ENCODE data around the gene SLC1A4.

Gene SLC1A4

DNA sequence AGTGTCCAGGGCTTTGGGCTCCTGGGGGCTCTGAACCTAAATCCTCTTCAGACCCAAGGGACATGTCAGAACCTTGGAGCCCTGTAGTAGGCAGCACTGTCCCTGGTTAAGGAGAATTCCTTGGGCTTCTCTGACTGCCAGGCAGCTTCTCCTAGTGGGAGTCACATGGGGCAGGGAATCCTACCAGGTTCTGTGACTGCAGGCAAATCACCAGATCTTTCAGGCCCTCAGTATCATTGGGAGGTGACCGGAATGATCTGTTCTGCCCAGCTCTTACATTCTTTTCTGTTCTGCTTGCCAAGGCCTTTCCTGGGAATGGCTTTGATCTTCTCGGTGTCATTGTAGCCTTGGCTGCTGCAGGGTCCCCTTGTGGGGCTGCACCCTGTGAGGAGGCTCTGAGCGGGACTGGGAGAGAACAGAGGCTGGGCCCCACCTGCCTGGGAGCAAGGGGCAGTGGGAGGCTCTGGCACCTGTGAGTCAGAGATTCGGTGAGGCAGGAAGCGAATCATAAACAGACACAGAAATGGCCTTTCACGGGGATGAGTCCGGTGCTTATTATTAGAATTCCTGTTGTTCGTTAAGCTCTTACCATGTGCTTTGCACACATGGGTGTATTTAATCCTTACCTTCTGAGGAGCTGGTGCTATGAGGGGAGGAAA lies 81.1 kb downstream of the SLC1A4 start:
- no peaks in the 10 kb centered on the region for H3K27me3 ChIP-seq (ENCODE audit: low read length)
- no peaks in the 10 kb centered on the region for H3K79me2 ChIP-seq (ENCODE audit: insufficient read depth, low read length)
- no peaks in the 10 kb centered on the region for H3K9me3 ChIP-seq (ENCODE audit: insufficient read depth, low read length)
- no peak overlapping the region for H3K9ac ChIP-seq (ENCODE audit: low read length)
- H3K36me3 ChIP-seq (ENCODE audit: low read length), result no peaks in the 10 kb centered on the region
- no peak overlapping the region for H3K4me3 ChIP-seq (ENCODE audit: insufficient read depth, low read length, poor library complexity, severe bottlenecking)
- no peaks in the 10 kb centered on the region for H3F3A ChIP-seq (ENCODE audit: insufficient read depth)
- TF ChIP-seq, protein P1, sequence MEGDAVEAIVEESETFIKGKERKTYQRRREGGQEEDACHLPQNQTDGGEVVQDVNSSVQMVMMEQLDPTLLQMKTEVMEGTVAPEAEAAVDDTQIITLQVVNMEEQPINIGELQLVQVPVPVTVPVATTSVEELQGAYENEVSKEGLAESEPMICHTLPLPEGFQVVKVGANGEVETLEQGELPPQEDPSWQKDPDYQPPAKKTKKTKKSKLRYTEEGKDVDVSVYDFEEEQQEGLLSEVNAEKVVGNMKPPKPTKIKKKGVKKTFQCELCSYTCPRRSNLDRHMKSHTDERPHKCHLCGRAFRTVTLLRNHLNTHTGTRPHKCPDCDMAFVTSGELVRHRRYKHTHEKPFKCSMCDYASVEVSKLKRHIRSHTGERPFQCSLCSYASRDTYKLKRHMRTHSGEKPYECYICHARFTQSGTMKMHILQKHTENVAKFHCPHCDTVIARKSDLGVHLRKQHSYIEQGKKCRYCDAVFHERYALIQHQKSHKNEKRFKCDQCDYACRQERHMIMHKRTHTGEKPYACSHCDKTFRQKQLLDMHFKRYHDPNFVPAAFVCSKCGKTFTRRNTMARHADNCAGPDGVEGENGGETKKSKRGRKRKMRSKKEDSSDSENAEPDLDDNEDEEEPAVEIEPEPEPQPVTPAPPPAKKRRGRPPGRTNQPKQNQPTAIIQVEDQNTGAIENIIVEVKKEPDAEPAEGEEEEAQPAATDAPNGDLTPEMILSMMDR (IDR thresholded peaks at IDR 0.05; ENCODE audit: insufficient read depth, low read length, poor library complexity, severe bottlenecking), result no peak
- H3K9me2 ChIP-seq (replicated peaks; ENCODE audit: insufficient read depth, low read length), result no peaks in the 10 kb centered on the region
- H4K20me1 ChIP-seq (ENCODE audit: low read depth, low read length), result no peaks in the 10 kb centered on the region
- no peak overlapping the region for H2AFZ ChIP-seq (ENCODE audit: low read depth, low read length, severe bottlenecking)
- H3K4me2 ChIP-seq (ENCODE audit: low read depth, low read length, poor library complexity, severe bottlenecking), result no peak overlapping the region
- H3K27ac ChIP-seq (ENCODE audit: low read depth, low read length), result no peak overlapping the region

- H3K27me3 ChIP-seq (ENCODE audit: low read length), result no peaks in the 10 kb centered on the region
- H3K9ac ChIP-seq (ENCODE audit: low read length), result no peak overlapping the region
- no peaks in the 10 kb centered on the region for H3K9me3 ChIP-seq (ENCODE audit: insufficient read depth, low read length)
- no peaks in the 10 kb centered on the region for H3K9me2 ChIP-seq (replicated peaks; ENCODE audit: insufficient read depth, low read length)
- H3K27ac ChIP-seq (ENCODE audit: low read depth, low read length), result no peak overlapping the region
- no peak overlapping the region for H2AFZ ChIP-seq (ENCODE audit: low read depth, low read length, severe bottlenecking)
- H3K36me3 ChIP-seq (ENCODE audit: low read length), result no peaks in the 10 kb centered on the region
- H3K4me3 ChIP-seq (ENCODE audit: insufficient read depth, low read length, poor library complexity, severe bottlenecking), result no peak overlapping the region
- 0 out of 2 replicates have a peak, but pooled peaks cover 4% of the 10 kb centered on the region for H3F3A ChIP-seq (ENCODE audit: insufficient read depth)
- H3K79me2 ChIP-seq (ENCODE audit: insufficient read depth, low read length), result no peaks in the 10 kb centered on the region
- TF ChIP-seq, protein P1 (IDR thresholded peaks at IDR 0.05; ENCODE audit: insufficient read depth, low read length, poor library complexity, severe bottlenecking), result no peak
- no peak for TF ChIP-seq EZH2phosphoT487 (conservative IDR thresholded peaks at IDR 0.05; ENCODE audit: low read length)
- no peak overlapping the region for H3K4me2 ChIP-seq (ENCODE audit: low read depth, low read length, poor library complexity, severe bottlenecking)
- no peaks in the 10 kb centered on the region for H4K20me1 ChIP-seq (ENCODE audit: low read depth, low read length)
These were observed 81.7 kb downstream of the SLC1A4 start for GRCh38 chr2:65070856-65071255.

- no peaks in the 10 kb centered on the region for H3K79me2 ChIP-seq (ENCODE audit: insufficient read depth, low read length)
- H3K4me3 ChIP-seq (ENCODE audit: insufficient read depth, low read length, poor library complexity, severe bottlenecking), result no peak overlapping the region
- TF ChIP-seq, protein P1 (IDR thresholded peaks at IDR 0.05; ENCODE audit: insufficient read depth, low read length, poor library complexity, severe bottlenecking), result peak; percentile 26
- TF ChIP-seq EZH2phosphoT487 (conservative IDR thresholded peaks at IDR 0.05; ENCODE audit: low read length), result no peak
- no peak overlapping the region for H3K27ac ChIP-seq (ENCODE audit: low read depth, low read length)
- H3K27me3 ChIP-seq (ENCODE audit: low read length), result no peaks in the 10 kb centered on the region
- H4K20me1 ChIP-seq (ENCODE audit: low read depth, low read length), result no peaks in the 10 kb centered on the region
- H3K36me3 ChIP-seq (ENCODE audit: low read length), result no peaks in the 10 kb centered on the region
- H3F3A ChIP-seq (ENCODE audit: insufficient read depth), result 0 out of 2 replicates have a peak, but pooled peaks cover 4% of the 10 kb centered on the region
- H3K9me2 ChIP-seq (replicated peaks; ENCODE audit: insufficient read depth, low read length), result no peaks in the 10 kb centered on the region
- no peaks in the 10 kb centered on the region for H3K9me3 ChIP-seq (ENCODE audit: insufficient read depth, low read length)
- H2AFZ ChIP-seq (ENCODE audit: low read depth, low read length, severe bottlenecking), result no peak overlapping the region
- no peak overlapping the region for H3K4me2 ChIP-seq (ENCODE audit: low read depth, low read length, poor library complexity, severe bottlenecking)
- no peak overlapping the region for H3K9ac ChIP-seq (ENCODE audit: low read length)
These were observed 82.4 kb downstream of the SLC1A4 start for GRCh38 chr2:65071499-65072180.
